ES-I3 (cell line): ENCODE results near the gene HRH1.

Source experiments
- H3K36me3 ChIP-seq: 2 replicates; pipeline ENCODE4 v1.6.1; 2013; ENCODE audit warnings: mild to moderate bottlenecking, low read length, control low read depth, moderate library complexity; ENCODE audit not compliant: insufficient read depth
- H3K4me1 ChIP-seq: 2 replicates; pipeline ENCODE4 v1.6.1; 2013; ENCODE audit warnings: mild to moderate bottlenecking, control low read depth, low read length; ENCODE audit not compliant: insufficient read depth
- H3K9ac ChIP-seq: 2 replicates; pipeline ENCODE4 v1.6.1; 2013; ENCODE audit warnings: low read depth, mild to moderate bottlenecking, low read length, moderate library complexity
- H3K9me3 ChIP-seq: 2 replicates; pipeline ENCODE4 v1.6.1; 2013; ENCODE audit warnings: mild to moderate bottlenecking, low read length, moderate library complexity; ENCODE audit not compliant: control insufficient read depth, insufficient read depth

The HRH1 gene

DNA sequence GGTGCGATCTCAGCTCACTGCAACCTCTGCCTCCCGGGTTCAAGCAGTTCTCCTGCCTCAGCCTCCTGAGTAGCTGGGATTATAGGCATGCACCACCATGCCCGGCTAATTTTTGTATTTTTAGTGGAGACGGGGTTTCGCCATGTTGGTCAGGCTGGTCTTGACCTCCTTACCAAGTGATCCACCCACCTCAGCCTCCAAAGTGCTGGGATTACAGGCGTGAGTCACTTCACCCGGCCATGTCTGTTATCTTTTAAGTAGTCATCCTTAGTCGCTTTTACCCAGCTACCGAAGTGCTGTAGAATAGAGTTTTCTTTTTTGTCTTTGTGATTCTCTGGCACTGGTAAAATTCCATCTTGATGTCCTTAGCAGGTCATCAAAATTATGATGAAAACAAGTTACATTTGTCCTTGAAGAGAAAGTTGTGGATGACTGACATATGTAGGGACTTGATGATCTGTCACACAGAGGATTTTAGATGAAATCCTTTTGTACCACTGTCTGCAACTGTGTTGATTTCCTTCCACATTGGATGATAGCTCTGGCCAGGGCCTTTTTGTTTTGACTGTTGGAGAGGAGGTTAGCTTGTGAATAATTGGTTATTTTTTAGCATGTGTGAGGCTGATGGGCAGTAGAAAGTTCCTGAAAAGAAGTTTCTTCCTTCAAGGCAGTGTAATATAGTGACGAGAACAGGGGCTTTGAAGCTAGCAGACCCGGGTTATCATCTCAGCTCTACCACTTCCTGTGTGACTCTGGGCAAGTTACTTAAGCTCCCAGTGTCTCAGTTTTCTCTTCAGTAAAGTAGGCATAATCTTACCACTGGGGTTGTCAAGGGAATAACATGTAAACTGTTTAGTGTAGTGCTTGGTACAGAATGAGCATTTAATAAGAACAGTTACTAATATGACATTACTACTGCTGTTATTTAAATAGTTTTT lies 136.7 kb downstream of the HRH1 start:
- peaks cover 3% of the 10 kb centered on the region; the same call in 1 of the 2 replicates for H3K4me1 ChIP-seq
- no peaks in the 10 kb centered on the region for H3K9me3 ChIP-seq
- no peak overlapping the region for H3K9ac ChIP-seq
- no peaks in the 10 kb centered on the region for H3K36me3 ChIP-seq

DNA sequence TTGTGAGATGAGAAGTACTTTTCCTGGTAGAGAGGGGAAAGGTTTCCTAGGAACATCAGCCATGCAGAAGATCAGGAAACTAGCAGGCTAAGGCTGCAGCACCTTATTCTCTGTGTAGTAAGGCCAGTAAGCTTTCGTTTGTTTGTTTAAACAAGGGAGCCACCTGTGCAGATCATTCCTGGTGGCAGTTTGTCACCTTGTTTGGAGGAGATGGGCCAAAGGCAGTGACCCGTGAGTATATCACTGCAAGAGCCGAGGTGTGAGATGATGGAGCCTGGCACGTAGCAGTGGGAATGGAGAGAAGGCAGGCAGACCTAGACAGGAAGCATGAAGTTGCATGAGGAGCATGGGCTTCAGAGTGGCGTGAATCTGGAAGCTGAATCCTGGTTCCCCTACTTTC lies 137.5 kb downstream of the HRH1 start:
- H3K4me1 ChIP-seq = peaks cover 3% of the 10 kb centered on the region; the same call in 1 of the 2 replicates
- no peak overlapping the region for H3K9ac ChIP-seq
- no peaks in the 10 kb centered on the region for H3K9me3 ChIP-seq
- no peaks in the 10 kb centered on the region for H3K36me3 ChIP-seq

DNA sequence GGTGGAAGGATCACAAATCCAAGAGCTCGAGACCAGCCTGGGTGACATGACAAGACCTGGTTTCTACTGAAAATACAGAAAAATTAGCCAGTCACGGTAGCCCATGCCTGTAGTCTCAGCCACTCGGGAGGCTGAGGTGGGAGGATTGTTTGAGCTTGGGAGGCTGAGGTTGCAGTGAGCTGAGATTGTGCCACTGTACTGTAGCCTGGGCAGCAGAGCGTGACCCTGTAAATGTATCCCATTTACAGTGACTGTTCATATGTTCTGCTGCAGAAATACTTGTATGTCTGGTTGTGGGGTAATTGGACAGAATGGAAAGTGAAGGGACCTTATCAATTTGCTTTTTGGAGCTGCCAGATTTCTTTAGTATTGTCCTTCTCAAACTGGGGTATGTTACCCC lies 142.8 kb downstream of the HRH1 start:
- H3K36me3 ChIP-seq = no peaks in the 10 kb centered on the region
- no peaks in the 10 kb centered on the region for H3K9me3 ChIP-seq
- H3K4me1 ChIP-seq = no peaks in the 10 kb centered on the region
- H3K9ac ChIP-seq = no peak overlapping the region

DNA sequence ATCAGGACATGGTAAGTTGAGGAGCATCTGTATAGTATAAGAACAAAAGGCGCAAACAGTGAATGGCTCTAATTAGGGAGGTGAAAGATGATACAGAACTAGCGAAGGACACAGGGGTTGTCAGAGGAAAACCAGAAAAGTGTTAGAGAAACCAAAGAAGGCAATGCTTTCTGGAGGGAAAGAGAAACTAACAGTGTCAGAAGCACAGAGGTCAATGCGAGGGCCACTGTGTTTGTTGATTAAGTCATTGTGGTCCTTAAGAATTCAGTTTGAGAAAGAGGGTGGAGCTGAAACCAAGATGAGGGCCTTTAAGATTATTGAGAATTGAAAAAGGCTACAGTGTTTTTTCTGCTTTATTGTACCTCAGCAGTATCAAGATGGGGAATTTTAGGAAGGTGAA lies 146.7 kb downstream of the HRH1 start:
- no peaks in the 10 kb centered on the region; the same call in 1 of the 2 replicates for H3K36me3 ChIP-seq
- no peaks in the 10 kb centered on the region for H3K9me3 ChIP-seq
- no peaks in the 10 kb centered on the region for H3K4me1 ChIP-seq
- H3K9ac ChIP-seq = no peak overlapping the region

DNA sequence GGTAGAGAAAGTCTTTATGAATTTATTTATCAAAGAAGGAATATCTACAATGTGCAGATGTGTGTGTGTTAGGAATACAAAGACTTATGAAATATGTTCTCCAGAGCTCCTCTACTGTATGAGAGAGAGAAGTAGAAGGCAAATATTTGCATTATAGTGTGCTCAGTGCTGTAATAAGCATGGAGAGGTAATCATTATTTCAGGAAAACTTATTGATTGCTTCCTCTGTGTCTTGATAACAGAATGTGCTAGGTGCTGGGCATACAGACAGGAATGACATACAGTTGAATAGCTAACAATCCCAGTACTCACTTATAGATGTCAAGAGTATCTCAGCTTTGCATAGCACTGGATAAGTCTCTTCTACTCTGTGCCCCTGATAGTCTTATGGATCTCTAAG lies 148.2 kb downstream of the HRH1 start:
- Histone ChIP-seq H3K36me3 (no peaks in the 10 kb centered on the region; the same call in 1 of the 2 replicates), H3K9me3 (no peaks in the 10 kb centered on the region), H3K4me1 (no peaks in the 10 kb centered on the region), H3K9ac (no peak overlapping the region)

DNA sequence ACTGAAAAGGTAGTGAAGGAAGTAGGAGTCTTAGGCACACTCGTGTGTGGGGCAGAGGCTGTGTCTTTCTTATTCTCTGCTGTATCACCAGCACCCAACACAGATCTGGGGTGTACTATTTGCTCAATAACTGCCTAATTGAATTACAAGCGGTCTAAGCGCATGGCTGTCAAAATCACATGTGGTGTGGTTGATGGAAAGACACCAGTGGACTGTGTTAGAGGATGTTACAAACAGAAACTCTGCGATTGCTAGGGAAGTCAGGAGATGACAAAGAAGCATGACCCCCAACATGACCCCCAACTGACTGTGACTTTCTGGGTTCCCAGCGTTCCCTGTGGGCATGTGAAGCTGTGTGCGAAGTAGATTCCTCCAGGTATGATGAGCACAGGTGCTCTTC lies 149.9 kb downstream of the HRH1 start:
- no peaks in the 10 kb centered on the region for H3K4me1 ChIP-seq
- H3K9me3 ChIP-seq = no peaks in the 10 kb centered on the region
- H3K36me3 ChIP-seq = peaks cover 3% of the 10 kb centered on the region; the same call in 1 of the 2 replicates
- H3K9ac ChIP-seq = no peak overlapping the region

DNA sequence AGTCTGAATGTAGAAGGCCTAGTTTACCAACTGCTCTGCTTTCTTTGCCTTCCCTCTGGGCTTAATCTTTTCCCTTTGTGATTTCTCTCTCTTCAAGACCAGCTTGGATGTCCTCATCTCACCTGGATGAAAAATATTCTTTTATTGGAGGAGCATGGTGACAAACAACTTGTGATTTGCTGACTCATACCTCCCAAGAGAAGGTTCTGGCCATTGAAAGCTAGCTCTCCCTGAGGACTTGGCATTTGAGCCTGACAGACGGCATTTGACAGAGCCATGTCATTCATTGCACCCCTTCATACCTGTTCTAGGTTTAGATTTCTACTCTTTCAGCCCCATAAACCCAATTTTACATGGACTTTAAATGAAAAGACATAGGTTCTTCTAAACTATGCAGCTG lies 151.2 kb downstream of the HRH1 start:
- Histone ChIP-seq H3K9ac (no peak overlapping the region), H3K4me1 (no peaks in the 10 kb centered on the region), H3K9me3 (no peaks in the 10 kb centered on the region), H3K36me3 (peaks cover 6% of the 10 kb centered on the region; the same call in 1 of the 2 replicates)

DNA sequence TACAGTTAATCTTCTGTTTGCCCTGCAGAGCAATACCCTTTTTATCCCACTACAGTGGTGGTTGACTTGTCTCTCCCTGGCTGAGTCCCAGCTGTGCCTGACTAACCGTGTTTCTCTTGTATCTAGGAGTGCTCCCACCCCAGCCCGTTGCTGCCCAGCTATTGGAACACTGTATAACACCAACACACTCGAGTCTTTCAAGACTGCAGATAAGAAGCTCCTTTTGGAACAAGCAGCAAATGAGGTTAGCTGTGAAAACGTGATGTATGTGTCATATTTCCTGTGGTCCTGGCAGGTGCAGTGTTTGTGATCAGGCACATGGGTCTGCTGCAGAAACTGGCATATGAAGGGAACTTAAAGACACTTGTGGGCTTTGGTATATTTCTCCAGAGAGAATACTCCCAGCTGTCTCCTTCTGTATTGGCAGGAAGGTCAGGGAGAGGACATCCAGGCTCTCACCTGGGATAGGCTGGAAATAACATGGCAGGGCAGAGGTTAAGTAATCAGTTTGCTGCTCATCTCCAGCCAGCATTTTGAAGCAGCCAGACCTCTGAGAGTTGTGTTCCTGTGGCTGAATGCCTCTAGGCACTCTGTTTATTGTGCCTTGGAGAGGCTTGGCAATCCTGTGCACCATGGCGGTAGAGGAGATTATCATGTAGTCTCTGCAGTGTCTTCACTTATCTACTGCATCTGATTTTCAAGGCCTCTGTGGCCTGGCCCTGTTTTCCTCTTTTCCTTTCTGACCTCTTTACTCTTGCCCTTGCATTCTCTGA lies 152.7 kb downstream of the HRH1 start:
- Histone ChIP-seq H3K9me3 (no peaks in the 10 kb centered on the region), H3K36me3 (peaks cover 6% of the 10 kb centered on the region; the same call in 1 of the 2 replicates), H3K4me1 (no peaks in the 10 kb centered on the region), H3K9ac (no peak overlapping the region)

DNA sequence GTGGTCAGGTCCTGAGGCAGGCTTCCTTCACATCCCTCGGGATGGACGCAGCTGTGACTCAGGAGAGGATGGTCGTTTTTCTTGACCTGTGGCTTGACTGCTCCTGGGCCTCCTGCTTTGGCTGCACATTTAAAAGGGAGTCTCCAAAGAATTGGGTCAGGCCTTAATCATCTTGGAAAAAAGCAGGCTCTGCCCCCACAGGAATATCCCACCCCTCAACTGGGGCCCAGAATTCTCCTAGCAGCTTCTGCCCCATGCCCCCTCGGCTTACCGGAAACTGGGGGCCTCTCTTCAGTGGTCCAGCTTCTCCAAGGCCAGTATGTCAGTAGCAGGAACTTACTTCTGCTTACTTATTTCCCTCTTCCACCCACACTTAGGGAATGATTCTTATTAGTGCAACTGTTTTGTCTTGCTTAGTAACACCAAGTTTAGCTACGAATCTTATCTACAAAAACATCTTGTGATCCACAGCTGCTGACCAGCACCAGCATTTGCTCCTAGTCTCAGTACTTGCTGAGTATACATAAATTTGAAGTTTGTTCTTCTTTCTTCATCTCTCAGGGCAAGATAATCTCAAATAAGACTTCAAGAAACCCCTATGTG lies 153.6 kb downstream of the HRH1 start:
- H3K9ac ChIP-seq = no peak overlapping the region
- H3K36me3 ChIP-seq = peaks cover 8% of the 10 kb centered on the region
- no peaks in the 10 kb centered on the region for H3K9me3 ChIP-seq
- no peaks in the 10 kb centered on the region for H3K4me1 ChIP-seq

DNA sequence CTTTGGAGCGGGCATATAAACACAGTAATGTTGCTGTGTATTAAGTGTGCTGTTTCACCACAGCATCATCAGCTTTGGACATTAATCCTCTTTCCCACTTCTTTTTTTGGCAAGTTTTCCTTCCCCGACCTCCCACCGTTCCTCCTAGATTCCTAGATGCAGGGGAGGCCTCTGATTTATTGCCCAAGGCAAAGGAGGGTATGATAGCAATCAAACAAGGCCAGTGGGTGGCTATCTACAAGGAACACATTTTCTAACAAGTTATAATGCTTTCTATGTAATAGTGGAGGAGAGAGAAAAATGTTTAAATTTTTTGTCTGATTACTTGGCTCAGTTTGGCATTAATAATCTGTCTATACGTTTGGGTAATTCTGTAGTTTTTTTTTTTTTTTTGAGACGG lies 156.0 kb downstream of the HRH1 start:
- Histone ChIP-seq H3K9ac (no peak overlapping the region), H3K4me1 (no peaks in the 10 kb centered on the region), H3K9me3 (no peaks in the 10 kb centered on the region), H3K36me3 (peaks cover 8% of the 10 kb centered on the region)

DNA sequence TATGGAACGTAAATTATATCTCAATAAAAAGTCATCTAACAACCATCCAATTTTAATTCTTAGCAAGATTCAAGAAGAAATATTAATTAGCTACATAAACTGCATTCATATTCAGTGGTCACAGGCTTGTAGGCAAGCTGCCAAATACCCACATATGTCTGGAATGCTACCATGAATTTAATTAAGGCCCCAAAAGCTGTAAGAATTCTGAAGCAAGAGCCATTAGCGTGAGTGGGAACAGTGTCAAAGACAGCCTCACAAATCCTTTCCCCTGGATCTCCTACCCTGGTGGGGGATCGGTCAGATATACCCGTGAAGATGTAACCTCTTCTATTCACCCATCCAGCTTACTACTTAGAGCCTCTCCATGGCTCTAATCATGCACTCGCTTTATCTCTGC lies 157.9 kb downstream of the HRH1 start:
- Histone ChIP-seq H3K9ac (no peak overlapping the region), H3K36me3 (peaks cover 8% of the 10 kb centered on the region), H3K9me3 (no peaks in the 10 kb centered on the region), H3K4me1 (no peaks in the 10 kb centered on the region)
